ENCODE results near the gene ETV4. TPM values are rescaled to one million over a fixed set of nuclear protein-coding genes. Genes with fewer than 3 reads are reported as not detected.
A peak's percentile ranks its signal among the peaks of the same experiment; 100 is the strongest.

The ETV4 gene
- total and polyA plus RNA-seq, 2 of the 13 experiments (the other 11 are each of a cell fraction or from before 2014, with no cell fraction given), result 128 to 330 TPM

- peak; percentile 71; the same call in 1 of the 2 replicates for TF ChIP-seq DNMT1 (CRISPR knock-in tag; IDR thresholded peaks at IDR 0.05)
- TF ChIP-seq HOXA3 (CRISPR knock-in tag; IDR thresholded peaks at IDR 0.05), result peak; percentile 35
- no peak for TF ChIP-seq ZNF616 (CRISPR knock-in tag; IDR thresholded peaks at IDR 0.05; ENCODE audit: low read depth)
- 0 out of 2 replicates have a peak, but pooled peaks have one; percentile 44 for TF ChIP-seq ARID5B (CRISPR knock-in tag; IDR thresholded peaks at IDR 0.05)
- no peak for TF ChIP-seq KLF11 (CRISPR knock-in tag; IDR thresholded peaks at IDR 0.05)
- 0 out of 2 replicates have a peak, but pooled peaks have one; percentile 17 for TF ChIP-seq ZMYM2 (CRISPR knock-in tag; IDR thresholded peaks at IDR 0.05)
- no peak for TF ChIP-seq POLR2AphosphoS5 (IDR thresholded peaks at IDR 0.05; ENCODE audit: low read depth, low read length)
- no peak for TF ChIP-seq MNT (IDR thresholded peaks at IDR 0.05)
- TF ChIP-seq ZBTB3 (CRISPR knock-in tag; IDR thresholded peaks at IDR 0.05; ENCODE audit: borderline replicate concordance, low read depth), result no peak
- no peak for TF ChIP-seq ZNF646 (CRISPR knock-in tag; IDR thresholded peaks at IDR 0.05)
- TF ChIP-seq TFAP4 (IDR thresholded peaks at IDR 0.05; ENCODE audit: borderline replicate concordance, low read depth), result no peak; the same call in 1 of the 2 replicates
- no peak for TF ChIP-seq ZNF530 (CRISPR knock-in tag; IDR thresholded peaks at IDR 0.05; ENCODE audit: low read depth)
- TF ChIP-seq POLR2AphosphoS2 (IDR thresholded peaks at IDR 0.05; ENCODE audit: low read depth, low read length), result no peak
- TF ChIP-seq GATAD1 (CRISPR knock-in tag; IDR thresholded peaks at IDR 0.05), result no peak
Observed at GRCh38 chr17:43588664-43589435, 42.7 kb upstream of the ETV4 start (continued).
